Loucy (cell line): ENCODE measurements around the gene ZNF407.

Experiments used
- EZH2phosphoT487 ChIP-seq: fragments of 200-600 bp; IDR thresholded peaks from 2 replicates; pipeline ENCODE4 v1.6.1; 2018; ENCODE audit warnings: antibody characterized with exemption, mild to moderate bottlenecking, moderate library complexity, borderline replicate concordance
- TF ChIP-seq, protein P1 (sequence below): fragments of 200-600 bp; sonication (generic); conservative IDR thresholded peaks from 2 replicates; pipeline ENCODE4 v1.5.1; 2014; ENCODE audit warnings: mild to moderate bottlenecking, antibody characterized with exemption, low read length

- TF ChIP-seq, protein P1, sequence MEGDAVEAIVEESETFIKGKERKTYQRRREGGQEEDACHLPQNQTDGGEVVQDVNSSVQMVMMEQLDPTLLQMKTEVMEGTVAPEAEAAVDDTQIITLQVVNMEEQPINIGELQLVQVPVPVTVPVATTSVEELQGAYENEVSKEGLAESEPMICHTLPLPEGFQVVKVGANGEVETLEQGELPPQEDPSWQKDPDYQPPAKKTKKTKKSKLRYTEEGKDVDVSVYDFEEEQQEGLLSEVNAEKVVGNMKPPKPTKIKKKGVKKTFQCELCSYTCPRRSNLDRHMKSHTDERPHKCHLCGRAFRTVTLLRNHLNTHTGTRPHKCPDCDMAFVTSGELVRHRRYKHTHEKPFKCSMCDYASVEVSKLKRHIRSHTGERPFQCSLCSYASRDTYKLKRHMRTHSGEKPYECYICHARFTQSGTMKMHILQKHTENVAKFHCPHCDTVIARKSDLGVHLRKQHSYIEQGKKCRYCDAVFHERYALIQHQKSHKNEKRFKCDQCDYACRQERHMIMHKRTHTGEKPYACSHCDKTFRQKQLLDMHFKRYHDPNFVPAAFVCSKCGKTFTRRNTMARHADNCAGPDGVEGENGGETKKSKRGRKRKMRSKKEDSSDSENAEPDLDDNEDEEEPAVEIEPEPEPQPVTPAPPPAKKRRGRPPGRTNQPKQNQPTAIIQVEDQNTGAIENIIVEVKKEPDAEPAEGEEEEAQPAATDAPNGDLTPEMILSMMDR: no peak
- TF ChIP-seq EZH2phosphoT487: no peak
Observed at GRCh38 chr18:74961596-74961995, 363.9 kb downstream of the ZNF407 start.
